WERI-Rb-1 (cell line): ENCODE measurements around the gene PPFIBP1.

ENCODE experiments used
- DNase-seq: peaks from one replicate; pipeline ENCODE4 v3.0.0-alpha.2; 2020
- H3K27ac ChIP-seq: fragments of 250-450 bp; sonication (Bioruptor Pico); 2 replicates; pipeline ENCODE4 v1.5.1; 2020; ENCODE audit warnings: mild to moderate bottlenecking, moderate library complexity
- H3K27me3 ChIP-seq: fragments of 250-450 bp; sonication (Bioruptor Pico); 2 replicates; pipeline ENCODE4 v1.5.1; 2021; ENCODE audit warnings: mild to moderate bottlenecking, low read depth, moderate library complexity; ENCODE audit not compliant: insufficient read depth, severe bottlenecking
- H3K36me3 ChIP-seq: fragments of 250-450 bp; sonication (Bioruptor Pico); 2 replicates; pipeline ENCODE4 v1.5.1; 2020; ENCODE audit warnings: mild to moderate bottlenecking, moderate library complexity
- H3K4me3 ChIP-seq: 2 replicates; pipeline ENCODE4 v1.5.1; 2011; ENCODE audit warnings: low read depth, mild to moderate bottlenecking, control low read depth, low read length
- H3K9me3 ChIP-seq: fragments of 250-450 bp; sonication (Bioruptor Pico); 2 replicates; pipeline ENCODE4 v1.5.1; 2021; ENCODE audit warnings: mild to moderate bottlenecking, moderate library complexity; ENCODE audit not compliant: severe bottlenecking
- TF ChIP-seq, protein P1 (sequence below): IDR thresholded peaks from 2 replicates; pipeline ENCODE4 v1.5.1; 2011; ENCODE audit warnings: low read depth, mild to moderate bottlenecking, control low read depth, inconsistent platforms, low read length

PPFIBP1 gene

GRCh38 chr12:27575090-27575761 is 51.2 kb downstream of the PPFIBP1 start:
- Histone ChIP-seq H3K27me3 (no peaks in the 10 kb centered on the region), H3K4me3 (no peak overlapping the region), H3K27ac (no peak overlapping the region), H3K36me3 (no peaks in the 10 kb centered on the region), H3K9me3 (no peaks in the 10 kb centered on the region)
- DNase-seq = no peak
- TF ChIP-seq, protein P1, sequence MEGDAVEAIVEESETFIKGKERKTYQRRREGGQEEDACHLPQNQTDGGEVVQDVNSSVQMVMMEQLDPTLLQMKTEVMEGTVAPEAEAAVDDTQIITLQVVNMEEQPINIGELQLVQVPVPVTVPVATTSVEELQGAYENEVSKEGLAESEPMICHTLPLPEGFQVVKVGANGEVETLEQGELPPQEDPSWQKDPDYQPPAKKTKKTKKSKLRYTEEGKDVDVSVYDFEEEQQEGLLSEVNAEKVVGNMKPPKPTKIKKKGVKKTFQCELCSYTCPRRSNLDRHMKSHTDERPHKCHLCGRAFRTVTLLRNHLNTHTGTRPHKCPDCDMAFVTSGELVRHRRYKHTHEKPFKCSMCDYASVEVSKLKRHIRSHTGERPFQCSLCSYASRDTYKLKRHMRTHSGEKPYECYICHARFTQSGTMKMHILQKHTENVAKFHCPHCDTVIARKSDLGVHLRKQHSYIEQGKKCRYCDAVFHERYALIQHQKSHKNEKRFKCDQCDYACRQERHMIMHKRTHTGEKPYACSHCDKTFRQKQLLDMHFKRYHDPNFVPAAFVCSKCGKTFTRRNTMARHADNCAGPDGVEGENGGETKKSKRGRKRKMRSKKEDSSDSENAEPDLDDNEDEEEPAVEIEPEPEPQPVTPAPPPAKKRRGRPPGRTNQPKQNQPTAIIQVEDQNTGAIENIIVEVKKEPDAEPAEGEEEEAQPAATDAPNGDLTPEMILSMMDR = no peak

DNA sequence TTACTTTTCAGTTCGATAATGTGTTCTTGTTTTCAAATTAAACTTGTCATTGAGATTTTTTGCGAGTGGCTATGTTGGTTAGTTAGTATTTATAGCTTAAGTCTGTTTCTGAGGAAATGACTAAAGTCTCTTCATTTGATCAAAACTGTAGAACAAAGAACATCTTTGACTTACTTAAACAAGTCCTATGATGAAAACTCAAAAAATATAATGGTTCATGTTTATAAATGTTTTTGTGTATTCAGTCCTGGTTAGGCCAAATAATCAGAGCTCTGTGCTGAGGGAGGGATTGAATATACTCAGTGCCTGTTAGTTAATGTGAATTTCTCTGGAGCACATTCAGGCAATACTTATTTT is 51.7 kb downstream of the PPFIBP1 start:
- H3K27ac ChIP-seq = no peak overlapping the region
- no peak for DNase-seq
- TF ChIP-seq, protein P1 = no peak
- no peak overlapping the region for H3K4me3 ChIP-seq
- no peaks in the 10 kb centered on the region for H3K27me3 ChIP-seq
- no peaks in the 10 kb centered on the region for H3K9me3 ChIP-seq
- no peaks in the 10 kb centered on the region for H3K36me3 ChIP-seq

- Histone ChIP-seq H3K36me3 (no peaks in the 10 kb centered on the region), H3K27ac (no peak overlapping the region), H3K27me3 (no peaks in the 10 kb centered on the region), H3K4me3 (no peak overlapping the region), H3K9me3 (no peaks in the 10 kb centered on the region)
- DNase-seq = no peak
- TF ChIP-seq, protein P1 = no peak
Observed at GRCh38 chr12:27576667-27577347, 52.8 kb downstream of the PPFIBP1 start.

DNA sequence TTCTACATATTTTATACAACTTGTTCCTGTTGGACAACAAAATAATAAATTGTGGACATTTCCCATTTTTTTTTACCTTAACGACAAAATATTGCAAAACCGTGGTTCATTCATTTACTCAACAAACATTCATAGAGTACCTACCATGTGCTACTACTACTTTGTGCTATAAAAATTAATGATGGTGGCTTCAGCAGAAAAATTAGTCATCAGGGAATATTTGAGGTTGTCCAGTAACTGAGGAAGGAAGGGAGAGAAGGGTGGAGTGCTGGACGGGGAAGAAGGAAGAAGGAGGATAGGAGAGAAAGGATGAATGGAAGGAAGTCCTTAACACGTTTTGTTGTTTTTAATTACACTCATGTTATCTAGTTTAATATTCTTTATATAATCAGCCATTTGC is 53.7 kb downstream of the PPFIBP1 start:
- Histone ChIP-seq H3K27me3 (no peaks in the 10 kb centered on the region), H3K27ac (no peak overlapping the region), H3K36me3 (no peaks in the 10 kb centered on the region), H3K4me3 (no peak overlapping the region), H3K9me3 (no peaks in the 10 kb centered on the region)
- TF ChIP-seq, protein P1 = no peak
- no peak for DNase-seq

GRCh38 chr12:27578689-27579372 is 54.8 kb downstream of the PPFIBP1 start:
- no peak for DNase-seq
- Histone ChIP-seq H3K36me3 (no peaks in the 10 kb centered on the region), H3K27ac (no peak overlapping the region), H3K9me3 (no peaks in the 10 kb centered on the region), H3K27me3 (no peaks in the 10 kb centered on the region), H3K4me3 (no peak overlapping the region)
- TF ChIP-seq, protein P1 = no peak
